Fibroblast of lung (primary cell): ENCODE results near the gene ELL. TPM values are rescaled to one million over a fixed set of nuclear protein-coding genes. Genes with fewer than 3 reads are reported as not detected.
A peak's percentile ranks its signal among the peaks of the same experiment; 100 is the strongest.

Experiments
- DNase-seq, 2 donors: peaks; one replicate each; pipeline versions ENCODE4 v3.0.0 to v3.0.0-alpha.2; 2010; ENCODE audit warnings: low read depth in 2 of 2
- H2AFZ ChIP-seq: 2 replicates; pipeline ENCODE4 v1.5.1; 2012; ENCODE audit warnings: low read length, control low read depth, inconsistent platforms
- H3K27ac ChIP-seq: 2 replicates; pipeline ENCODE4 v1.5.1; 2011; ENCODE audit warnings: low read length, control low read depth; ENCODE audit not compliant: insufficient read depth
- H3K27me3 ChIP-seq: 2 replicates; pipeline ENCODE4 v1.5.1; 2011; ENCODE audit warnings: mild to moderate bottlenecking, low read length; ENCODE audit not compliant: control insufficient read depth, insufficient read depth
- H3K36me3 ChIP-seq: 2 replicates; pipeline ENCODE4 v1.5.1; 2011; ENCODE audit warnings: low read length; ENCODE audit not compliant: control insufficient read depth, insufficient read depth
- H3K4me1 ChIP-seq: 2 replicates; pipeline ENCODE4 v1.5.1; 2011; ENCODE audit warnings: low read length; ENCODE audit not compliant: control insufficient read depth, insufficient read depth; ENCODE audit errors: extremely low read depth
- H3K4me2 ChIP-seq: 2 replicates; pipeline ENCODE4 v1.5.1; 2011; ENCODE audit warnings: low read length, control low read depth; ENCODE audit not compliant: insufficient read depth; ENCODE audit errors: extremely low read depth
- H3K4me3 ChIP-seq, 4 experiments: fragments of 200-600 bp in 1 of 4; sonication (generic) in 1 of 4; replicated peaks in 1 of 4; 2 replicates each; pipeline ENCODE4 v1.5.1; 2011 to 2016; ENCODE audit warnings: low read length in 4 of 4, low read depth in 3 of 4, mild to moderate bottlenecking in 3 of 4, control low read depth in 2 of 4, inconsistent platforms in 1 of 4, mixed read lengths in 1 of 4; ENCODE audit not compliant: insufficient read depth in 1 of 4; ENCODE audit errors: control extremely low read depth in 1 of 4
- H3K79me2 ChIP-seq: 2 replicates; pipeline ENCODE4 v1.5.1; 2012; ENCODE audit warnings: mild to moderate bottlenecking, low read length, inconsistent platforms; ENCODE audit not compliant: control insufficient read depth, insufficient read depth
- H3K9ac ChIP-seq: 2 replicates; pipeline ENCODE4 v1.5.1; 2011; ENCODE audit warnings: mild to moderate bottlenecking, low read length, control low read depth; ENCODE audit not compliant: insufficient read depth
- H3K9me3 ChIP-seq: 2 replicates; pipeline ENCODE4 v1.5.1; 2012; ENCODE audit warnings: low read depth, low read length; ENCODE audit not compliant: control insufficient read depth, insufficient read depth
- H4K20me1 ChIP-seq: 2 replicates; pipeline ENCODE4 v1.5.1; 2011; ENCODE audit warnings: low read length; ENCODE audit not compliant: control insufficient read depth, insufficient read depth; ENCODE audit errors: extremely low read depth
- EZH2 ChIP-seq: IDR thresholded peaks from 2 replicates; pipeline ENCODE4 v1.5.1; 2012; ENCODE audit warnings: low read length, control low read depth, mild to moderate bottlenecking; ENCODE audit errors: missing control alignments
- polyA plus RNA-seq, 2 donors: library from polyadenylated mRNA; depleted of rRNA in 1 of 2; stranded (reverse) in 1 of 2; unstranded in 1 of 2; fragments of >200 nt; gene quantifications; 2 replicates each; pipeline ENCODE4 v1.2.1, GENCODE V29; 2011 to 2012; ENCODE audit warnings: missing spikeins in 1 of 2
- total RNA-seq: library from RNA; depleted of rRNA; stranded (reverse); fragments of >200 nt; gene quantifications from 2 replicates; pipeline ENCODE4 v1.2.1, GENCODE V29; 2014
- TF ChIP-seq, protein P1 (sequence below), 2 donors: IDR thresholded peaks in 1 of 2; conservative IDR thresholded peaks in 1 of 2; 1 replicate in 1 of 2; 2 replicates in 1 of 2; pipeline ENCODE4 v1.5.1; 2011 to 2012; ENCODE audit warnings: low read length in 2 of 2, control low read depth in 1 of 2, inconsistent platforms in 1 of 2, low read depth in 1 of 2, mild to moderate bottlenecking in 1 of 2

ELL gene
- total and polyA plus RNA-seq, 2 donors (not counting 1 experiment from before 2014, with no cell fraction given) = 4.4 to 18.7 TPM

GRCh38 chr19:18427743-18428113, 94.1 kb downstream of the ELL start:
- Histone ChIP-seq H3K4me3 (no peak overlapping the region), H3K36me3 (peaks cover 10% of the 10 kb centered on the region), H3K27me3 (no peaks in the 10 kb centered on the region), H3K4me1 (peaks cover 31% of the 10 kb centered on the region), H3K27ac (no peak overlapping the region), H3K4me2 (no peak overlapping the region), H3K9me3 (no peaks in the 10 kb centered on the region), H3K9ac (no peak overlapping the region), H2AFZ (no peak overlapping the region), H4K20me1 (no peaks in the 10 kb centered on the region), H3K79me2 (peaks cover 44% of the 10 kb centered on the region)
- no peak for TF ChIP-seq EZH2
- TF ChIP-seq, protein P1, sequence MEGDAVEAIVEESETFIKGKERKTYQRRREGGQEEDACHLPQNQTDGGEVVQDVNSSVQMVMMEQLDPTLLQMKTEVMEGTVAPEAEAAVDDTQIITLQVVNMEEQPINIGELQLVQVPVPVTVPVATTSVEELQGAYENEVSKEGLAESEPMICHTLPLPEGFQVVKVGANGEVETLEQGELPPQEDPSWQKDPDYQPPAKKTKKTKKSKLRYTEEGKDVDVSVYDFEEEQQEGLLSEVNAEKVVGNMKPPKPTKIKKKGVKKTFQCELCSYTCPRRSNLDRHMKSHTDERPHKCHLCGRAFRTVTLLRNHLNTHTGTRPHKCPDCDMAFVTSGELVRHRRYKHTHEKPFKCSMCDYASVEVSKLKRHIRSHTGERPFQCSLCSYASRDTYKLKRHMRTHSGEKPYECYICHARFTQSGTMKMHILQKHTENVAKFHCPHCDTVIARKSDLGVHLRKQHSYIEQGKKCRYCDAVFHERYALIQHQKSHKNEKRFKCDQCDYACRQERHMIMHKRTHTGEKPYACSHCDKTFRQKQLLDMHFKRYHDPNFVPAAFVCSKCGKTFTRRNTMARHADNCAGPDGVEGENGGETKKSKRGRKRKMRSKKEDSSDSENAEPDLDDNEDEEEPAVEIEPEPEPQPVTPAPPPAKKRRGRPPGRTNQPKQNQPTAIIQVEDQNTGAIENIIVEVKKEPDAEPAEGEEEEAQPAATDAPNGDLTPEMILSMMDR (conservative IDR thresholded peaks at IDR 0.05 in 1 of 2, IDR thresholded peaks at IDR 0.05 in 1 of 2; ENCODE audit: low read depth in 1 of 2, low read length in 2 of 2) = no peak
- no peak for DNase-seq

DNA sequence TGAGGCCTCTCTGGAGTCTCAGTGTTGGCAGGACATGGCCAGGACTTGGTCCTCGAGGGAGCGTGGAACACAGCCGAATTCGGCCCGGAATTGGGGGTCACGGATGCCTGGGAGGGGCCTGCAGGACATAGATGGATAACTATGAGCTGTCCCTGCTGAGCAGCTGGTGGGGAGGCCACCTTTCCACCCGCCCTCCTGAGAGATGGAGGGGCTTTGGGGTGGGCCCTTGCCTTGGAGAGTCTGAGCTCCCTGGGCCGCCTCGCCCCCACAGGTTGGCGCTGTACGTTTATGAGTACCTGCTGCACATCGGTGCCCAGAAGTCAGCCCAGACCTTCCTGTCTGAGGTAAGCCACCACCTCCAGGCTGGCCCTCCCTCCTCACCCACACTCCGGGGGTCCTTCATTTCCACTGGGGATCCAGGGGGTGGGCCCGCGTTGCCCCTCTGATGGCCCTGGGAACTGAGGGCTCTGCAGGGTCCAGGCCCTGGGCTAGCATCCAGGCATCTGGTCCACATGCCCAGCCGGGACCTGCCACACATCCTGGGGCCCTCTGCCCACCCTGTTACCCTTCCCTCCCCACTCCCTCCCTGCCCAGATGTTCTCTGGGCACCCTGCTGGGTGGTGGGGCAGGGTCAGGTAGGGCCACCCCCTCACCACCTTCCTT, 94.7 kb downstream of the ELL start:
- Histone ChIP-seq H2AFZ (no peak overlapping the region), H3K36me3 (peaks cover 10% of the 10 kb centered on the region), H3K9ac (no peak overlapping the region), H3K4me3 (no peak overlapping the region), H3K9me3 (no peaks in the 10 kb centered on the region), H3K27me3 (no peaks in the 10 kb centered on the region), H3K4me2 (no peak overlapping the region), H3K27ac (no peak overlapping the region), H3K79me2 (peaks cover 49% of the 10 kb centered on the region), H4K20me1 (no peaks in the 10 kb centered on the region), H3K4me1 (peaks cover 29% of the 10 kb centered on the region)
- no peak for DNase-seq
- TF ChIP-seq, protein P1 (conservative IDR thresholded peaks at IDR 0.05 in 1 of 2, IDR thresholded peaks at IDR 0.05 in 1 of 2; ENCODE audit: low read depth in 1 of 2, low read length in 2 of 2) = no peak
- TF ChIP-seq EZH2 = no peak

DNA sequence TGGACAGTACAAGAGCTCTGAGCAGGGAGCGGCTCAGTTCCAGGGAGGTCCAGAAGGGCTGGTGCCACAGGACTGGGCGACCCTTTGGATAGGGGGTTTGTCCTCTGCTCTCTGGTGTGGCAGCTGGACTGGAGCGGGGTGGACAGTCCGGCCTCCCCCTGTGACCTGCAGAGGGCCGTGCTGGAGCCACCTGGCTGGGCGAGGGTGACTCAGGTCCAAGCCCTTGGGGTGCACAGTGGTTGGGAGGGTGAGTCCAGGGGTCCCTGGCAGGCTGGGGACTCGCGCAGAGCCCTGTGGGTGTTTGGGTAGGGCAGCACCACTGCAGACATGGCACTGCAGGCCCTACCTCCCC, 95.5 kb downstream of the ELL start:
- peak overlapping the region; percentile 33 for H3K27ac ChIP-seq

More for the DNA sequence above, 95.5 kb downstream of the ELL start:
- Histone ChIP-seq H3K79me2 (peaks cover 56% of the 10 kb centered on the region), H3K4me1 (peaks cover 32% of the 10 kb centered on the region), H3K4me2 (peak overlapping the region; percentile 61), H3K27me3 (no peaks in the 10 kb centered on the region), H3K9me3 (no peaks in the 10 kb centered on the region), H3K36me3 (peaks cover 8% of the 10 kb centered on the region), H2AFZ (no peak overlapping the region), H3K9ac (no peak overlapping the region), H3K4me3 (no peak overlapping the region), H4K20me1 (no peaks in the 10 kb centered on the region)
- TF ChIP-seq, protein P1 (conservative IDR thresholded peaks at IDR 0.05 in 1 of 2, IDR thresholded peaks at IDR 0.05 in 1 of 2; ENCODE audit: low read depth in 1 of 2, low read length in 2 of 2) = no peak
- no peak for DNase-seq
